Measurements from ENCODE around the gene IFNG. TPM values are rescaled to one million over a fixed set of nuclear protein-coding genes. Genes with fewer than 3 reads are reported as not detected.
"Not testable (repeated sequence)": the region's sequence is repeated elsewhere in the genome, so short reads cannot be mapped to it uniquely, and the experiment has no call there.

The IFNG gene
- not detected in 2 replicates for total RNA-seq (2021)
- not detected for Bru-seq, nascent RNA
- BruChase-seq, experiment 1, labeled RNA remaining after a 2-hour chase, result not detected
- BruChase-seq, experiment 2, labeled RNA remaining after a 6-hour chase, result not detected
- long read RNA-seq, result 0 reads

DNA sequence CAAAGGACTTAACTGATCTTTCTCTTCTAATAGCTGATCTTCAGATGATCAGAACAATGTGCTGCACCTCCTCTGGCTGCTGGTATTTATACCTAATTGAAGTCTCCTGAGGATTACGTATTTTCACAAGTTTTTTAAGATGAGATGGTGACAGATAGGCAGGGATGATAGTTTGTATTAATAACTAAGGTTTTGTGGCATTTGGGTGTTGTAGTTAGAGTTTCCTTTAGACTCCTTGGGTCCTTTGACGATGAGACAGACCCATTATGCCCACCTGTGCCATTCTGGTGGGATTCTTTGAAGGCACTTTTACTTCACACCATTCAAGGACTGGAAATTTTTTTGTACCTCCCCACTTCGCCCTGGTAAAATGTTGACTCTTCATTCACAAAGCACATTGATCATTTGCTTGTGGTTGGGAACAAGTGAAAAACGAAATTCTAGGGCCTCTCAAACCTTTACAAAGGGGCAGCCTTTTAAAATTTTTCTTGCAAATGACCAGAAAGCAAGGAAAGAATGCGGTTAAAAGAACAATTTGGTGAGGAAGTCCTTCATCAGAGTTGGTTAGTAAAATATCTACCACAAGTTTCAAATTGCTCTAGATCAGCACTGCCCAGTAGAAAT lies at the start of gene IFNG:
TSS of gene IFNG (minus strand) at position 60 of the 624 bp plus-strand sequence. CDS start 125 bp downstream, outside the sequence.
- Histone ChIP-seq H3K4me3 (no peak within 1 kb of the TSS), H3K27me3 (ENCODE audit: insufficient read depth, low read depth) (no peaks in the 10 kb centered on the region), H4K20me1 (ENCODE audit: insufficient read depth) (no peaks in the 10 kb centered on the region), H3K36me3 (ENCODE audit: low read depth) (no peaks in the 10 kb centered on the region), H3K27ac (no peak within 1 kb of the TSS), H3K9me3 (ENCODE audit: insufficient read depth, low read depth) (no peaks in the 10 kb centered on the region), H3K79me2 (ENCODE audit: low read depth) (no peaks in the 10 kb centered on the region), H3K4me2 (no peak within 1 kb of the TSS), H3F3A (ENCODE audit: insufficient read depth, low read depth) (no peaks in the 10 kb centered on the region), H2AFZ (no peak within 1 kb of the TSS), H3K4me1 (replicated peaks; ENCODE audit: insufficient read depth) (no peaks in the 10 kb centered on the region), H3K9me2 (ENCODE audit: insufficient read depth) (no peaks in the 10 kb centered on the region)
- TF ChIP-seq EZH2 (IDR thresholded peaks at IDR 0.05; ENCODE audit: low read depth), result no peak
- TF ChIP-seq, protein P1, sequence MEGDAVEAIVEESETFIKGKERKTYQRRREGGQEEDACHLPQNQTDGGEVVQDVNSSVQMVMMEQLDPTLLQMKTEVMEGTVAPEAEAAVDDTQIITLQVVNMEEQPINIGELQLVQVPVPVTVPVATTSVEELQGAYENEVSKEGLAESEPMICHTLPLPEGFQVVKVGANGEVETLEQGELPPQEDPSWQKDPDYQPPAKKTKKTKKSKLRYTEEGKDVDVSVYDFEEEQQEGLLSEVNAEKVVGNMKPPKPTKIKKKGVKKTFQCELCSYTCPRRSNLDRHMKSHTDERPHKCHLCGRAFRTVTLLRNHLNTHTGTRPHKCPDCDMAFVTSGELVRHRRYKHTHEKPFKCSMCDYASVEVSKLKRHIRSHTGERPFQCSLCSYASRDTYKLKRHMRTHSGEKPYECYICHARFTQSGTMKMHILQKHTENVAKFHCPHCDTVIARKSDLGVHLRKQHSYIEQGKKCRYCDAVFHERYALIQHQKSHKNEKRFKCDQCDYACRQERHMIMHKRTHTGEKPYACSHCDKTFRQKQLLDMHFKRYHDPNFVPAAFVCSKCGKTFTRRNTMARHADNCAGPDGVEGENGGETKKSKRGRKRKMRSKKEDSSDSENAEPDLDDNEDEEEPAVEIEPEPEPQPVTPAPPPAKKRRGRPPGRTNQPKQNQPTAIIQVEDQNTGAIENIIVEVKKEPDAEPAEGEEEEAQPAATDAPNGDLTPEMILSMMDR (conservative IDR thresholded peaks at IDR 0.05), result no peak
- BruUV-seq (replicated peaks), result no TSS peak
- DNase-seq, result no peak
- POLR2A ChIA-PET (ENCODE audit: unreplicated experiment), result no interaction called here
- intact Hi-C loops (cut with micrococcal nuclease; ENCODE audit: unreplicated experiment), result no loop called here
- CTCF ChIA-PET, result no interaction called here

DNA sequence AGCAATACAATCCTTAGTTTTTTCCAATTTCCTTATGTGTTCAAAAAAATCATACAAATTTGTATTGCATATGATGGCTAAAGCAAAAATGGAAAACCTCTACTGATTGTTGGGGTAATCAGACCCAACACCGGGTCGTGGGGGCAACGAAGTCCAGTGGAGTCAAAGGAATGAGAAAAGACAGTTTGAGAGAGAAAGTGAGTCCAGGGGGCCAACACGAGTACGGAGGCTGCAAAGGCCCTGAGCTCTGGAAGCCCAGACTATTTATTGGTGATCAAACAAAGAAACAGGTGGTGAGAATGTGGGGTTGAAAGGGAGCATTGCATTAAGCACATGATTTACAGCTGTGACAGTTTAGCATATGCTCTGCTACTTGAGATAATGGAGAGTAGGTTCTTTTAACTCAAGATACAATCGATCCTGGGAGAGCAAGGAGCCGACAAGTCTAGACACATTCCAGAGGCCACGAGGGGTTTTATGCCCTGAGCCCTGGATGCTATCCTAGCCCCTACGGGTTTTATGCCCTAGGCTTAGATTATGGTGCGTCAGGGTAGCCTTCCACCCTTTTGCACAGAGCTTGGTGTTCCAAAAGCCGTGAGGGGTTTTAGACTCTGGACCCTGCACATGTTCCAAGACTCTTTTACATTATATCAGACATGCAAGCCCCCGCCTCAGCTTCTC lies 49.6 kb upstream of the IFNG start:
- H2AFZ ChIP-seq; H4K20me1 ChIP-seq (ENCODE audit: insufficient read depth); H3K27ac ChIP-seq; H3K79me2 ChIP-seq (ENCODE audit: low read depth); H3K9me3 ChIP-seq (ENCODE audit: insufficient read depth, low read depth); CTCF ChIA-PET; BruUV-seq (replicated peaks); H3K9me2 ChIP-seq (ENCODE audit: insufficient read depth); H3K4me2 ChIP-seq; DNase-seq; POLR2A ChIA-PET (ENCODE audit: unreplicated experiment); H3K27me3 ChIP-seq (ENCODE audit: insufficient read depth, low read depth); intact Hi-C loops (cut with micrococcal nuclease; ENCODE audit: unreplicated experiment); H3K36me3 ChIP-seq (ENCODE audit: low read depth); H3K4me3 ChIP-seq; H3K4me1 ChIP-seq (replicated peaks; ENCODE audit: insufficient read depth); H3F3A ChIP-seq (ENCODE audit: insufficient read depth, low read depth): not testable (repeated sequence)

DNA sequence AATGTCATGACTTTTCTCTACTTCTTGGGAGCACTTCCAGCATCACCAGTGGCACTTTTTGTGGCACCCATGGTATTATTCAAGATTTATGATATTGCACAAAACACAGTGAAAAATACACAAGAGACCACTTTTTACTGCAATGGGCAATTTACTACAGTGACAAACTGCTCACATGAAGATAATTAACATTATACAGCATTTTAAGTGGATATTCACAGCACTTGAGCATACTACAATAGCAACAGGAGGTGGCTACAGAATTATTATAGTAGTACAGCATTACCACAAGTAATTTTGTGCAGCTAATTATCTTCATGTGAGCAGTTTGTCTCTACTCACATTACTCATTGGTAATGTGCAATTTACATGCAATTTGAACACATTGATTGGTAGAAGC lies 47.7 kb upstream of the IFNG start:
- no peak overlapping the region for H3K4me2 ChIP-seq
- H3K9me2 ChIP-seq (ENCODE audit: insufficient read depth), result no peaks in the 10 kb centered on the region
- no peaks in the 10 kb centered on the region for H3K79me2 ChIP-seq (ENCODE audit: low read depth)
- CTCF ChIA-PET, result no interaction called here
- DNase-seq, result no peak
- no peaks in the 10 kb centered on the region for H3K9me3 ChIP-seq (ENCODE audit: insufficient read depth, low read depth)
- no peak overlapping the region for H3K4me3 ChIP-seq
- H2AFZ ChIP-seq, result no peak overlapping the region
- H4K20me1 ChIP-seq (ENCODE audit: insufficient read depth), result no peaks in the 10 kb centered on the region
- no peaks in the 10 kb centered on the region for H3F3A ChIP-seq (ENCODE audit: insufficient read depth, low read depth)
- BruUV-seq (replicated peaks), result no TSS peak
- no peaks in the 10 kb centered on the region for H3K36me3 ChIP-seq (ENCODE audit: low read depth)
- POLR2A ChIA-PET (ENCODE audit: unreplicated experiment), result no interaction called here
- no peaks in the 10 kb centered on the region for H3K4me1 ChIP-seq (replicated peaks; ENCODE audit: insufficient read depth)
- no peak for TF ChIP-seq EZH2 (IDR thresholded peaks at IDR 0.05; ENCODE audit: low read depth)
- TF ChIP-seq, protein P1 (conservative IDR thresholded peaks at IDR 0.05), result no peak
- intact Hi-C loops (cut with micrococcal nuclease; ENCODE audit: unreplicated experiment), result no loop called here
- H3K27ac ChIP-seq, result no peak overlapping the region
- no peaks in the 10 kb centered on the region for H3K27me3 ChIP-seq (ENCODE audit: insufficient read depth, low read depth)
